Neural cell (in vitro differentiated cells): Measurements from ENCODE around the gene DLG2.

Experiments used
- EZH2 ChIP-seq: fragments of 200-600, 300-800 bp; shearing (Covaris generic), sonication (generic); IDR thresholded peaks from 2 replicates; pipeline ENCODE4 v1.6.1; 2014; ENCODE audit warnings: antibody characterized with exemption, low read length, borderline replicate concordance, mild to moderate bottlenecking; ENCODE audit not compliant: insufficient read depth, poor library complexity, severe bottlenecking
- POLR2AphosphoS5 ChIP-seq: IDR thresholded peaks from 2 replicates; pipeline ENCODE4 v1.6.1; 2012
- TF ChIP-seq, protein P1 (sequence below): fragments of 450-650 bp; IDR thresholded peaks from 2 replicates; pipeline ENCODE4 v1.5.1; 2014; ENCODE audit warnings: antibody characterized with exemption, mild to moderate bottlenecking, moderate library complexity; ENCODE audit not compliant: poor library complexity, severe bottlenecking
- TF ChIP-seq, protein P2 (sequence below): IDR thresholded peaks from 2 replicates; pipeline ENCODE4 v1.6.1; 2012; ENCODE audit warnings: borderline replicate concordance

GRCh38 chr11:83702796-83703195 is 1924.3 kb downstream of the DLG2 start:
- TF ChIP-seq POLR2AphosphoS5 = peak; percentile 84
- TF ChIP-seq, protein P1, sequence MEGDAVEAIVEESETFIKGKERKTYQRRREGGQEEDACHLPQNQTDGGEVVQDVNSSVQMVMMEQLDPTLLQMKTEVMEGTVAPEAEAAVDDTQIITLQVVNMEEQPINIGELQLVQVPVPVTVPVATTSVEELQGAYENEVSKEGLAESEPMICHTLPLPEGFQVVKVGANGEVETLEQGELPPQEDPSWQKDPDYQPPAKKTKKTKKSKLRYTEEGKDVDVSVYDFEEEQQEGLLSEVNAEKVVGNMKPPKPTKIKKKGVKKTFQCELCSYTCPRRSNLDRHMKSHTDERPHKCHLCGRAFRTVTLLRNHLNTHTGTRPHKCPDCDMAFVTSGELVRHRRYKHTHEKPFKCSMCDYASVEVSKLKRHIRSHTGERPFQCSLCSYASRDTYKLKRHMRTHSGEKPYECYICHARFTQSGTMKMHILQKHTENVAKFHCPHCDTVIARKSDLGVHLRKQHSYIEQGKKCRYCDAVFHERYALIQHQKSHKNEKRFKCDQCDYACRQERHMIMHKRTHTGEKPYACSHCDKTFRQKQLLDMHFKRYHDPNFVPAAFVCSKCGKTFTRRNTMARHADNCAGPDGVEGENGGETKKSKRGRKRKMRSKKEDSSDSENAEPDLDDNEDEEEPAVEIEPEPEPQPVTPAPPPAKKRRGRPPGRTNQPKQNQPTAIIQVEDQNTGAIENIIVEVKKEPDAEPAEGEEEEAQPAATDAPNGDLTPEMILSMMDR = no peak
- TF ChIP-seq EZH2 = no peak
- TF ChIP-seq, protein P2, sequence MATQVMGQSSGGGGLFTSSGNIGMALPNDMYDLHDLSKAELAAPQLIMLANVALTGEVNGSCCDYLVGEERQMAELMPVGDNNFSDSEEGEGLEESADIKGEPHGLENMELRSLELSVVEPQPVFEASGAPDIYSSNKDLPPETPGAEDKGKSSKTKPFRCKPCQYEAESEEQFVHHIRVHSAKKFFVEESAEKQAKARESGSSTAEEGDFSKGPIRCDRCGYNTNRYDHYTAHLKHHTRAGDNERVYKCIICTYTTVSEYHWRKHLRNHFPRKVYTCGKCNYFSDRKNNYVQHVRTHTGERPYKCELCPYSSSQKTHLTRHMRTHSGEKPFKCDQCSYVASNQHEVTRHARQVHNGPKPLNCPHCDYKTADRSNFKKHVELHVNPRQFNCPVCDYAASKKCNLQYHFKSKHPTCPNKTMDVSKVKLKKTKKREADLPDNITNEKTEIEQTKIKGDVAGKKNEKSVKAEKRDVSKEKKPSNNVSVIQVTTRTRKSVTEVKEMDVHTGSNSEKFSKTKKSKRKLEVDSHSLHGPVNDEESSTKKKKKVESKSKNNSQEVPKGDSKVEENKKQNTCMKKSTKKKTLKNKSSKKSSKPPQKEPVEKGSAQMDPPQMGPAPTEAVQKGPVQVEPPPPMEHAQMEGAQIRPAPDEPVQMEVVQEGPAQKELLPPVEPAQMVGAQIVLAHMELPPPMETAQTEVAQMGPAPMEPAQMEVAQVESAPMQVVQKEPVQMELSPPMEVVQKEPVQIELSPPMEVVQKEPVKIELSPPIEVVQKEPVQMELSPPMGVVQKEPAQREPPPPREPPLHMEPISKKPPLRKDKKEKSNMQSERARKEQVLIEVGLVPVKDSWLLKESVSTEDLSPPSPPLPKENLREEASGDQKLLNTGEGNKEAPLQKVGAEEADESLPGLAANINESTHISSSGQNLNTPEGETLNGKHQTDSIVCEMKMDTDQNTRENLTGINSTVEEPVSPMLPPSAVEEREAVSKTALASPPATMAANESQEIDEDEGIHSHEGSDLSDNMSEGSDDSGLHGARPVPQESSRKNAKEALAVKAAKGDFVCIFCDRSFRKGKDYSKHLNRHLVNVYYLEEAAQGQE = peak; percentile 80
